IPS-18c (cell line): Measurements from ENCODE around the gene RAD21L1.

Source experiments
- H3K4me3 ChIP-seq: 2 replicates; pipeline ENCODE4 v1.7.0; 2013; ENCODE audit warnings: low read depth, mild to moderate bottlenecking, low read length, moderate library complexity; ENCODE audit not compliant: insufficient read depth
- H3K9me3 ChIP-seq: one replicate; pipeline ENCODE4 v1.6.1; 2013; ENCODE audit warnings: mild to moderate bottlenecking, low read length, moderate library complexity; ENCODE audit not compliant: control insufficient read depth, insufficient read depth

The RAD21L1 gene

GRCh38 chr20:1225783-1226654 is at the start of gene RAD21L1:
RAD21L1 (plus strand) TSS chr20:1226044; CDS start chr20:1228454, 2,410 bp downstream.
- Histone ChIP-seq H3K4me3 (peak within 1 kb of the TSS; percentile 70), H3K9me3 (no peaks in the 10 kb centered on the region)

- H3K4me3 ChIP-seq = no peak overlapping the region
- H3K9me3 ChIP-seq = no peaks in the 10 kb centered on the region
Measured at GRCh38 chr20:1177680-1178079, 48.2 kb upstream of the RAD21L1 start.

GRCh38 chr20:1178103-1178502 is 47.7 kb upstream of the RAD21L1 start:
- Histone ChIP-seq H3K4me3 (no peak overlapping the region), H3K9me3 (no peaks in the 10 kb centered on the region)

GRCh38 chr20:1178623-1179022 is 47.2 kb upstream of the RAD21L1 start:
- Histone ChIP-seq H3K4me3 (no peak overlapping the region), H3K9me3 (no peaks in the 10 kb centered on the region)

- no peak overlapping the region for H3K4me3 ChIP-seq
- no peaks in the 10 kb centered on the region for H3K9me3 ChIP-seq
Measured at GRCh38 chr20:1180949-1181348, 44.9 kb upstream of the RAD21L1 start.

GRCh38 chr20:1182106-1182505 is 43.7 kb upstream of the RAD21L1 start:
- Histone ChIP-seq H3K9me3 (no peaks in the 10 kb centered on the region), H3K4me3 (no peak overlapping the region)

GRCh38 chr20:1183153-1183552 is 42.7 kb upstream of the RAD21L1 start:
- no peak overlapping the region for H3K4me3 ChIP-seq

GRCh38 chr20:1184260-1184637 is 41.6 kb upstream of the RAD21L1 start:
- peak overlapping the region; percentile 61; the same call in 1 of the 2 replicates for H3K4me3 ChIP-seq

More at GRCh38 chr20:1183153-1183552, 42.7 kb upstream of the RAD21L1 start:
- H3K9me3 ChIP-seq = no peaks in the 10 kb centered on the region

GRCh38 chr20:1184638-1185315 is 41.1 kb upstream of the RAD21L1 start, which contains the start of gene TMEM74B:
TMEM74B (minus strand) TSS chr20:1184981; CDS start chr20:1183801, 1,180 bp downstream.
- no peaks in the 10 kb centered on the region for H3K9me3 ChIP-seq
- peak within 1 kb of the TSS; percentile 61 for H3K4me3 ChIP-seq

More at GRCh38 chr20:1184260-1184637, 41.6 kb upstream of the RAD21L1 start:
- no peaks in the 10 kb centered on the region for H3K9me3 ChIP-seq

- no peaks in the 10 kb centered on the region for H3K9me3 ChIP-seq
- H3K4me3 ChIP-seq = peak overlapping the region; percentile 61
Measured at GRCh38 chr20:1185316-1185741, 40.5 kb upstream of the RAD21L1 start.

GRCh38 chr20:1185790-1186334 is 40.0 kb upstream of the RAD21L1 start:
- Histone ChIP-seq H3K9me3 (no peaks in the 10 kb centered on the region), H3K4me3 (peak overlapping the region; percentile 61)

- Histone ChIP-seq H3K9me3 (no peaks in the 10 kb centered on the region), H3K4me3 (no peak overlapping the region; the same call in 1 of the 2 replicates)
Measured at GRCh38 chr20:1186367-1186991, 39.4 kb upstream of the RAD21L1 start.

- Histone ChIP-seq H3K9me3 (no peaks in the 10 kb centered on the region), H3K4me3 (no peak overlapping the region)
Measured at GRCh38 chr20:1187605-1188171, 38.2 kb upstream of the RAD21L1 start.

GRCh38 chr20:1188347-1188746 is 37.5 kb upstream of the RAD21L1 start:
- H3K9me3 ChIP-seq = no peaks in the 10 kb centered on the region
- no peak overlapping the region for H3K4me3 ChIP-seq

GRCh38 chr20:1189827-1190226 is 36.0 kb upstream of the RAD21L1 start:
- no peaks in the 10 kb centered on the region for H3K9me3 ChIP-seq
- no peak overlapping the region for H3K4me3 ChIP-seq

GRCh38 chr20:1190847-1191246 is 35.0 kb upstream of the RAD21L1 start:
- H3K9me3 ChIP-seq = no peaks in the 10 kb centered on the region

GRCh38 chr20:1191299-1191698 is 34.5 kb upstream of the RAD21L1 start:
- Histone ChIP-seq H3K4me3 (no peak overlapping the region), H3K9me3 (no peaks in the 10 kb centered on the region)

More at GRCh38 chr20:1190847-1191246, 35.0 kb upstream of the RAD21L1 start:
- no peak overlapping the region for H3K4me3 ChIP-seq
